Measurements from ENCODE around the gene IL32. TPM values are rescaled to one million over a fixed set of nuclear protein-coding genes. Genes with fewer than 3 reads are reported as not detected.
"Not testable (repeated sequence)": the region's sequence is repeated elsewhere in the genome, so short reads cannot be mapped to it uniquely, and the experiment has no call there.

IL32 gene
- total and polyA plus RNA-seq, 2 of the 4 experiments (the other 2 are of a cell fraction), result 25.6 to 95.7 TPM

DNA sequence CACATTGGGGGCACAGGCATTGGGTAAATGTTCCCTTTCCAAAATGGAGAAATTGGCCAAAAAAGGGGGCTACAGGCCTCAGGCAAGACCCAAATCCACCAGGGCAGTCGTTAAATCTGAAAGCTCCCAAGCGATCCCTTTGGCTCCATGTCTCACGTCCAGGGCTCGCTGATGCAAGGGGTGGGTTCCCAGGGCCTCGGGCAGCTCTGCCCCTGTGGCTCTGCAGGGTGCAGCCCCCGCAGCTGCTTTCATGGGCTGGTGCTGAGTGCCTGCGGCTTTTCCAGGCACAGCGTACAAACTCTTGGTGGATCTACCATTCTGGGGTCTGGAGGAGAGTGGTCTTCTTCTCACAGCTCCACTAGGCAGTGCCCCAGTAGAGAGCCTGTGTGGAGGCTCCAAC lies 18.0 kb downstream of the IL32 start:
- DNase-seq; H3K56ac ChIP-seq (ENCODE audit: extremely low read depth, insufficient read depth, low read length); BruUV-seq (replicated peaks); H2AK5ac ChIP-seq (ENCODE audit: low read depth, low read length); H3K27ac ChIP-seq (ENCODE audit: insufficient read depth, low read length); H3K14ac ChIP-seq (replicated peaks; ENCODE audit: low read depth, low read length); H4K5ac ChIP-seq (ENCODE audit: low read depth, low read length); H2BK15ac ChIP-seq (ENCODE audit: low read depth, low read length); H3K4me1 ChIP-seq (ENCODE audit: control insufficient read depth, insufficient read depth, low read length); H3K9ac ChIP-seq (ENCODE audit: low read depth, low read length); H4K8ac ChIP-seq (ENCODE audit: low read depth in 2 of 2, low read length in 2 of 2); H2BK120ac ChIP-seq (ENCODE audit: low read depth, low read length); H3K79me1 ChIP-seq (ENCODE audit: low read depth in 1 of 2, low read length in 2 of 2); H3K36me3 ChIP-seq (ENCODE audit: control insufficient read depth, insufficient read depth, low read length); H3K4me2 ChIP-seq (ENCODE audit: low read depth, low read length); H3K4ac ChIP-seq (ENCODE audit: low read depth, low read length); H2AK9ac ChIP-seq (replicated peaks; ENCODE audit: low read depth, low read length, poor library complexity); H3K9me1 ChIP-seq (ENCODE audit: insufficient read depth, low read length); H3K18ac ChIP-seq (ENCODE audit: low read depth, low read length); H4K91ac ChIP-seq (ENCODE audit: insufficient read depth, low read depth, low read length); CTCF ChIA-PET; dilution Hi-C loops (cut with HindIII; ENCODE audit: low sequenced_read_pairs, unreplicated experiment); H3K4me3 ChIP-seq (ENCODE audit: insufficient read depth, low read depth, low read length); H2AFZ ChIP-seq (replicated peaks; ENCODE audit: low read length, poor library complexity); H3K23ac ChIP-seq (ENCODE audit: low read depth, low read length); H2BK20ac ChIP-seq (ENCODE audit: low read depth, low read length); H2BK5ac ChIP-seq (ENCODE audit: low read depth, low read length, poor library complexity, severe bottlenecking); H3K9me3 ChIP-seq (ENCODE audit: control insufficient read depth, insufficient read depth, low read length); ATAC-seq (ENCODE audit: low read depth); in situ Hi-C loops (cut with MboI; ENCODE audit: low sequenced_read_pairs); POLR2A ChIA-PET (ENCODE audit: unreplicated experiment); H4K20me1 ChIP-seq (ENCODE audit: insufficient read depth, low read length); intact Hi-C loops (cut with micrococcal nuclease): not testable (repeated sequence)
- 77% methylated on average over 4 of the region's 8 CpGs; no CpG with 5 or more reads in 1 of the 2 experiments for WGBS, 2 experiments (ENCODE audit: extremely low coverage in 2 of 2, insufficient read length in 1 of 2)
- peaks cover 25% of the 10 kb centered on the region for H3K27me3 ChIP-seq (ENCODE audit: control insufficient read depth, insufficient read depth, low read length)

Measured in IMR-90 (cell line).